Central memory CD8-positive, alpha-beta T cell (primary cell): ENCODE measurements around the gene ATP6V0A4.

Source experiments
- ATAC-seq: fragments of 150-1000 bp; cut with Tn5 transposase; replicated peaks from 2 replicates; pipeline ENCODE4 v1.10.0; 2022; ENCODE audit warnings: mild to moderate bottlenecking, moderate FRiP score, moderate number of reproducible peaks; ENCODE audit not compliant: poor library complexity, severe bottlenecking; ENCODE audit errors: extremely low read depth
- DNase-seq, 2 donors: peaks; one replicate each; pipeline ENCODE4 v3.0.0; 2021; ENCODE audit warnings: low spot score in 2 of 2
- H3K27ac Mint-ChIP-seq: one replicate; pipeline ENCODE4 v1.8.0; 2022; ENCODE audit warnings: low read depth, mild to moderate bottlenecking, moderate library complexity, mixed read lengths
- H3K27me3 Mint-ChIP-seq: one replicate; pipeline ENCODE4 v1.8.0; 2022; ENCODE audit warnings: mixed read lengths
- H3K36me3 Mint-ChIP-seq: one replicate; pipeline ENCODE4 v1.8.0; 2022; ENCODE audit warnings: mild to moderate bottlenecking, moderate library complexity, mixed read lengths; ENCODE audit not compliant: insufficient read depth
- H3K4me1 Mint-ChIP-seq: one replicate; pipeline ENCODE4 v1.8.0; 2022; ENCODE audit warnings: mixed read lengths
- H3K4me3 Mint-ChIP-seq: one replicate; pipeline ENCODE4 v1.8.0; 2022; ENCODE audit warnings: mild to moderate bottlenecking, moderate library complexity, mixed read lengths
- H3K9me3 Mint-ChIP-seq: one replicate; pipeline ENCODE4 v1.8.0; 2022; ENCODE audit warnings: mixed read lengths

Gene ATP6V0A4

DNA sequence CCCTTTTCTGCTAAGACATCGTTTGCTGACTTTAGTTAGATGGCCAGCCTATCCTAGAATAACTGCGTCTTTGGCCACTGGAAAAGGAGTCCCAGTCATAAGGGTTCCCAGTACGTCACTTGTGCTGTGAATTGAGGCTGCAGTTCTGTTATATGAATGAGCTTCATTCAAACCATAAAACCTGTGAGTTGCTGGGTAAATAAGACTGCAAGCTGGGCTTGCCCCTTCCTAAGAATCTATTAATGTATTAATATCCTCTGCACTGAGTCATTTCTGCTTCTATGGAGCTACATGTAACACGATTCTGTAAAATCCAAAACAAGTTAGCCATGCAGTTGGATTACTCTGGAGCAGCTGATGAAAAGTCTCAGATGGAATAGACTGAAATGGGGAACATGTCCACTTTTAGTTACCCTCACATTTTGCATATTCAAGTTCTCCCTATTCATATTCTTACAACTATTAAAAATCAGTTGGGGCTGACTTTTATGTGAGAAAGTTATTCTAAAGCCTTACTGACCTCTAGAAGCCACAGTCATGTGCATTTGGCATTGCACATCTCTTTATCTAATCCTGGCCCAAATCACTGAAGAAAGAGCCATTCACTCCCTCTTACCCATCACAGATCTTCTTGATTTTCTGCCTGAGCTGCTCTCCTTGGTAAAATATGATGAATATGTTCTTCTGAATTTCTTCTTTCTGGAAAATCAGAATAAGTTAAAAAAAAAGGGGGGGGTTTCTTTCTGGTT lies 42.0 kb downstream of the ATP6V0A4 start:
- H3K4me3 Mint-ChIP-seq = no peak overlapping the region

GRCh38 chr7:138755331-138755747 lies 42.7 kb downstream of the ATP6V0A4 start:
- H3K4me3 Mint-ChIP-seq = no peak overlapping the region
- H3K27ac Mint-ChIP-seq = peak overlapping the region; percentile 80

More for the DNA sequence above, 42.0 kb downstream of the ATP6V0A4 start:
- Mint-ChIP-seq H3K27me3 (no peaks in the 10 kb centered on the region), H3K27ac (peak overlapping the region; percentile 80), H3K9me3 (no peaks in the 10 kb centered on the region), H3K36me3 (peaks cover 10% of the 10 kb centered on the region), H3K4me1 (peaks cover 23% of the 10 kb centered on the region)
- DNase-seq (no peak), ATAC-seq (no peak)

GRCh38 chr7:138753610-138754009 lies 44.4 kb downstream of the ATP6V0A4 start:
- Mint-ChIP-seq H3K36me3 (peaks cover 10% of the 10 kb centered on the region), H3K4me1 (peaks cover 45% of the 10 kb centered on the region), H3K27me3 (no peaks in the 10 kb centered on the region), H3K4me3 (no peak overlapping the region), H3K9me3 (no peaks in the 10 kb centered on the region), H3K27ac (peak overlapping the region; percentile 92)
- DNase-seq (no peak), ATAC-seq (no peak)

More at GRCh38 chr7:138755331-138755747, 42.7 kb downstream of the ATP6V0A4 start:
- peaks cover 30% of the 10 kb centered on the region for H3K4me1 Mint-ChIP-seq
- H3K27me3 Mint-ChIP-seq = no peaks in the 10 kb centered on the region
- ATAC-seq (no peak), DNase-seq (no peak)
- H3K9me3 Mint-ChIP-seq = no peaks in the 10 kb centered on the region
- H3K36me3 Mint-ChIP-seq = peaks cover 10% of the 10 kb centered on the region

- H3K27ac Mint-ChIP-seq = peak overlapping the region; percentile 92
Observed at GRCh38 chr7:138753150-138753518, 44.9 kb downstream of the ATP6V0A4 start.

DNA sequence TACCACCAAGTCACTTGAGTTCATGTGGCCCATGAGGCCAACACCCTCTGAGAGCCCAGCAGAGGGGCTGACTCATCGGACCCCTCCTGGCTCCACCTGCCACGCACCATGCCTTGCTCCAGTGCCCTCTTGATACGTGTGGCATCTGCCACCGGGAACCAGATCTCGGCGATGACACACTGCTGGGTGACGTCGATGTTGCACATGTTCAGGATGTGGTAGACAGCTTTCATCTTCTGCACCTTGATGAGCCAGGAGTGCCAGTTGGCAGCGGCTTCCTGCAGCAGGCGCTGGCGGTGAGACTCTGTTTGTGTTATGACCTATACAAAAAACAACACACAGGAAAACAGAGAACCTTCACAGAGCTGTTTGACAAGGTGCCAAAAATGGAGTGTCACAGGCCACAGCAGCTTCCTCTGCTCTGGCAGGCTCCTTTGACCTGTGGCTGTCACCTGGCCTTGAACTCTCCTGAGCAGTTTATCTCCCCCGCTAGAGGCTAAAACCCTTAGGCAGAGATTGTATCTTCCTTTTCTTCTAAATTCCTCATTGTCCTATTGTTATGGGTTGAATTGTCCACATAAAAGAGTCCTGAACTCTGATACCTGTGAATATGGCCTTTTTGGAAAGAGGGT lies 45.4 kb downstream of the ATP6V0A4 start:
- DNase-seq (peak; percentile 77 to 95), ATAC-seq (peak; percentile 95)
- H3K36me3 Mint-ChIP-seq = peaks cover 10% of the 10 kb centered on the region
- peaks cover 46% of the 10 kb centered on the region for H3K4me1 Mint-ChIP-seq
- no peaks in the 10 kb centered on the region for H3K27me3 Mint-ChIP-seq
- H3K4me3 Mint-ChIP-seq = peak overlapping the region; percentile 30
- H3K27ac Mint-ChIP-seq = peak overlapping the region; percentile 92
- no peaks in the 10 kb centered on the region for H3K9me3 Mint-ChIP-seq

More at GRCh38 chr7:138753150-138753518, 44.9 kb downstream of the ATP6V0A4 start:
- peaks cover 10% of the 10 kb centered on the region for H3K36me3 Mint-ChIP-seq
- H3K4me1 Mint-ChIP-seq = peaks cover 46% of the 10 kb centered on the region
- no peaks in the 10 kb centered on the region for H3K27me3 Mint-ChIP-seq
- peak overlapping the region; percentile 30 for H3K4me3 Mint-ChIP-seq
- ATAC-seq = no peak
- H3K9me3 Mint-ChIP-seq = no peaks in the 10 kb centered on the region
- no peak for DNase-seq

GRCh38 chr7:138750901-138751464 lies 47.0 kb downstream of the ATP6V0A4 start:
- DNase-seq (no peak), ATAC-seq (no peak)
- no peaks in the 10 kb centered on the region for H3K27me3 Mint-ChIP-seq
- no peak overlapping the region for H3K4me3 Mint-ChIP-seq
- H3K27ac Mint-ChIP-seq = peak overlapping the region; percentile 92
- H3K36me3 Mint-ChIP-seq = peaks cover 8% of the 10 kb centered on the region
- H3K9me3 Mint-ChIP-seq = no peaks in the 10 kb centered on the region
- peaks cover 46% of the 10 kb centered on the region for H3K4me1 Mint-ChIP-seq

DNA sequence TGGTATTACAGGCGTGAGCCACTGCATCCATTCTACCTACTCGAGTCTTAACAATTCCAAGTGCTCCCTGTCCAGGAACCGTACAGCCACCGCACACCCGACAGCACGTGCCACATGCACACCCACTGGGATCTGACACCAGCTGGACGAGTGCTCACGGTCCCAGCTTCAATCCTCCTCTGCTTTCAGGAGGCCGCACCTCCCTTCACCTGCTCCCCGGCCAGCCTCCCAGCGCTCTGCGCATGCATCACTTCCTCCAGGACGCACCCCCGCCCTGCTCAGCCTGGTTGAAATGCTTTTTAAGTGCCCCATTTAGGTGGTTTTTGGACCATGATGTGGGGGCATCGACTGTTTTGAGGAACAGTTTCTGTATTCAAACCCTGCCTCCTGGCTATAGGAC lies 47.5 kb downstream of the ATP6V0A4 start:
- Mint-ChIP-seq H3K4me1 (peaks cover 46% of the 10 kb centered on the region), H3K27ac (peak overlapping the region; percentile 92), H3K27me3 (no peaks in the 10 kb centered on the region), H3K36me3 (peaks cover 8% of the 10 kb centered on the region), H3K9me3 (no peaks in the 10 kb centered on the region), H3K4me3 (no peak overlapping the region)
- DNase-seq (no peak), ATAC-seq (no peak)

DNA sequence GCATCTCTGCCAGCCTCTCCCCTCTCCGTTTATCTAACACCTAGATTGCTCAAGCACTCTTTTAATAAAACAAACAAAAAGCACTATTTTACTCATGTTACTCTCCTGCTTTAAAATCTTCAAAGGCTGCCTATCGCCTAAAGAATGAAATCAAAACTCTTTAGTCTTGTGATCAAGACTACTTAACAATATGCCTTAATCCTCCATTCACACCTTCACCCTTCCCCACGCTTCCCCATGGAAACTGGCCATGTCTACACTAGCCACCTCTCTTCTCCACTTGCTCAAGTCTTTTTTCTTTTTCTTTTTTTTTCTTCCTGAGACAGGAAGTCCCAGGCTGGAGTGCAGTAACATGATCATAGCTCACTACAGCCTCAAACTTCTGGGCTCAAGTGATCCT lies 48.0 kb downstream of the ATP6V0A4 start:
- DNase-seq = no peak
- Mint-ChIP-seq H3K4me1 (peaks cover 46% of the 10 kb centered on the region), H3K27me3 (no peaks in the 10 kb centered on the region), H3K9me3 (no peaks in the 10 kb centered on the region), H3K4me3 (no peak overlapping the region), H3K36me3 (peaks cover 8% of the 10 kb centered on the region), H3K27ac (peak overlapping the region; percentile 92)
- no peak for ATAC-seq

DNA sequence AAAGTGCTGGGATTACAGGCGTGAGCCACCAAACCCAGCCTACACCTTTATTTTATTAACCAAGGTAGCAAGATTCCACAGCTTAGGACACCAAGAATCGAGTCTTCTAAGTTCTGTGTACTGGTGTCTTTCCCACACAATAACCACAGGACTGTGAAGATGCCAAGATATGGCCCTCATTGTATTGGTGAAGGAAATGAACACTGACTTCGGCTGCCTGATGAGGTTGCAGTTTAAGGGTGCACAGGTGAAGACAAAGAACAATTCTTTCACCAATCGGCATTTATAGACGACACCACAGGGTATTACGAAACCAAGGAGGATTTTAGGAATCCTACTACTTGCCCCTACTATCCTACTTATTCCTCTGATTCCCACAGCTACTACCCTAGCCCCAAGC lies 49.3 kb downstream of the ATP6V0A4 start:
- Mint-ChIP-seq H3K4me1 (peaks cover 43% of the 10 kb centered on the region), H3K9me3 (no peaks in the 10 kb centered on the region), H3K36me3 (peaks cover 8% of the 10 kb centered on the region), H3K27ac (no peak overlapping the region), H3K4me3 (no peak overlapping the region), H3K27me3 (no peaks in the 10 kb centered on the region)
- no peak for ATAC-seq
- DNase-seq = no peak

- no peak overlapping the region for H3K27ac Mint-ChIP-seq
- no peaks in the 10 kb centered on the region for H3K36me3 Mint-ChIP-seq
- H3K4me3 Mint-ChIP-seq = no peak overlapping the region
- peaks cover 23% of the 10 kb centered on the region for H3K4me1 Mint-ChIP-seq
- DNase-seq (no peak), ATAC-seq (no peak)
- H3K9me3 Mint-ChIP-seq = no peaks in the 10 kb centered on the region
- no peaks in the 10 kb centered on the region for H3K27me3 Mint-ChIP-seq
Observed at GRCh38 chr7:138746073-138746472, 51.9 kb downstream of the ATP6V0A4 start.

DNA sequence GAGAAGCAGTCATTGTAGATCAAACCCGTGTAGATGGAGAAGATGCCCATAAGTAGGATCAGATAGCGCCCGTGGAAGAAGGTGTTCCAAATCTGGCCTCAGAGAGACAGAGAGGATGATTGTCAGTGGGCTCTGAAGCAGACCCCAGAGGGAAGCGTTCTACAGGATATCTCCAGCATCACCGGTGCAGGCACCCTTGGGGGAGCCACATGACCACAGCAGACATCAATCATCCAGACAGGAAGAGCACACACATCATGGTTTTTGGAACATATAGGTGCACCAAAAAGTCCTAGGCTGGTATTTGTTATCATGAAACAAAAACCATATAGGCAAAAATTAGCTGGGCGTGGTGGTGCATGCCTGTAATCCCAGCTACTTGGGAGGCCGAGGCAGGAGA lies 52.8 kb downstream of the ATP6V0A4 start:
- no peak overlapping the region for H3K27ac Mint-ChIP-seq
- H3K4me1 Mint-ChIP-seq = peaks cover 15% of the 10 kb centered on the region
- H3K9me3 Mint-ChIP-seq = no peaks in the 10 kb centered on the region
- DNase-seq (no peak), ATAC-seq (no peak)
- H3K36me3 Mint-ChIP-seq = peaks cover 2% of the 10 kb centered on the region
- H3K4me3 Mint-ChIP-seq = no peak overlapping the region
- no peaks in the 10 kb centered on the region for H3K27me3 Mint-ChIP-seq

DNA sequence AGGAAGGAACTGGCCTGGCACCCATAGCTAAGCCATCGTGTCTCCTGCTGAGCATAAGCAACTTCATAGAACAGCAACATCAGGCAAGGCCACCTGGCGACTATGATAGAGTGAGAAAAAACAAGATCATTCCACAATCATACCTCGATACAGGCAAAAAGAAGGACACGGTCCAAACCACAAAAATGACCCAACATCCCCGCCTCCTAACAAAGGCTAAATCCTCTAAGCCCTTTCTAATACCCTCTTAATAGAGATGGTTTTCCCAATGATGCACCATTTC lies 56.6 kb downstream of the ATP6V0A4 start:
- peaks cover 6% of the 10 kb centered on the region for H3K27me3 Mint-ChIP-seq
- no peak overlapping the region for H3K27ac Mint-ChIP-seq
- no peak for DNase-seq
- H3K4me3 Mint-ChIP-seq = no peak overlapping the region
- peaks cover 2% of the 10 kb centered on the region for H3K36me3 Mint-ChIP-seq
- no peak for ATAC-seq
- H3K9me3 Mint-ChIP-seq = no peaks in the 10 kb centered on the region
- peaks cover 6% of the 10 kb centered on the region for H3K4me1 Mint-ChIP-seq

DNA sequence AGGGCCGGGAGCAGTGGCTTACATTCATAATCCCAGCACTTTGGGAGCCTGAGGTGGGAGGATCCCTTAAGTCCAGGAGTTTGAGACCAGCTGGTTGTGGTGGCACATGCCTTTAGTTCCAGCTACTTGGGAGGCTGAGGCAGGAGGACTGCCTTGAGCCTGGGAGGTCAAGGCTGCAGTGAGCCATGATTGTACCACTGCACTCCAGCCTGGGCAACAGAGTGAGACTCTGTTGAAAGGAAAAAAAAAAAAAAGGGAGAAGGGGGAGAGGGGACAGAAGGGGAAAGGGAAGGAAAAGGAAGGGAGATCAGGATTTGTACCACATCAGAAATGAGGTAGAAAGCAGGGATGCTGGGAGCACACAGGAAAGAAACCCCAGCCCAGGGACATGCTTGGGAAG lies 58.1 kb downstream of the ATP6V0A4 start:
- Mint-ChIP-seq H3K4me3 (no peak overlapping the region), H3K27ac (no peak overlapping the region), H3K4me1 (peaks cover 6% of the 10 kb centered on the region), H3K27me3 (peaks cover 6% of the 10 kb centered on the region), H3K36me3 (peaks cover 2% of the 10 kb centered on the region), H3K9me3 (no peaks in the 10 kb centered on the region)
- ATAC-seq (no peak), DNase-seq (no peak)
